G401 (cell line): ENCODE measurements around the gene GDAP2. TPM values are rescaled to one million over a fixed set of nuclear protein-coding genes. Genes with fewer than 3 reads are reported as not detected.
"Not testable (repeated sequence)": the region's sequence is repeated elsewhere in the genome, so short reads cannot be mapped to it uniquely, and the experiment has no call there.

Experiments used
- DNase-seq: peaks from one replicate; pipeline ENCODE4 v3.0.0-alpha.2; 2015; ENCODE audit warnings: low spot score
- in situ Hi-C: cut with HindIII; loops from 2 replicates; pipeline ENCODE4 v1.10.0; 2016; ENCODE audit warnings: low sequenced_read_pairs, mixed read lengths
- total RNA-seq: library from RNA; depleted of rRNA; stranded (reverse); fragments of >200 nt; shearing (Covaris generic); gene quantifications from 2 replicates; pipeline ENCODE4 v1.2.3, GENCODE V29; 2014

GDAP2 gene
- total RNA-seq, 1 experiment from 2014 or later: 9.4 TPM

GRCh38 chr1:117851687-117852086 lies 77.7 kb downstream of the GDAP2 start:
- in situ Hi-C loops: no loop called here
- DNase-seq: no peak

- no peak for DNase-seq
- in situ Hi-C loops: no loop called here
These were observed 82.6 kb downstream of the GDAP2 start for GRCh38 chr1:117846674-117847425.

GRCh38 chr1:117844478-117844877 lies 84.9 kb downstream of the GDAP2 start:
- in situ Hi-C loops, DNase-seq: not testable (repeated sequence)

- in situ Hi-C loops: no loop called here
- DNase-seq: no peak
These were observed 85.6 kb downstream of the GDAP2 start for GRCh38 chr1:117843791-117844190.

- no peak for DNase-seq
These were observed 86.8 kb downstream of the GDAP2 start for GRCh38 chr1:117842408-117843170.

GRCh38 chr1:117841117-117841650 lies 88.2 kb downstream of the GDAP2 start:
- no peak for DNase-seq
- in situ Hi-C loops: no loop called here

More at GRCh38 chr1:117842408-117843170, 86.8 kb downstream of the GDAP2 start:
- in situ Hi-C loops: no loop called here

- DNase-seq: no peak
- in situ Hi-C loops: no loop called here
These were observed 90.5 kb downstream of the GDAP2 start for GRCh38 chr1:117838911-117839310.

GRCh38 chr1:117836069-117836468 lies 93.4 kb downstream of the GDAP2 start:
- in situ Hi-C loops: no loop called here
- DNase-seq: no peak

GRCh38 chr1:117834416-117834815 lies 95.0 kb downstream of the GDAP2 start:
- peak; percentile 58 for DNase-seq
- in situ Hi-C loops: no loop called here

GRCh38 chr1:117832453-117832852 lies 97.0 kb downstream of the GDAP2 start:
- in situ Hi-C loops: no loop called here

GRCh38 chr1:117830222-117830621 lies 99.2 kb downstream of the GDAP2 start:
- in situ Hi-C loops: no loop called here
- DNase-seq: no peak

More at GRCh38 chr1:117832453-117832852, 97.0 kb downstream of the GDAP2 start:
- DNase-seq: no peak

- no peak for DNase-seq
- in situ Hi-C loops: no loop called here
These were observed 101.2 kb downstream of the GDAP2 start for GRCh38 chr1:117828201-117828600.

GRCh38 chr1:117826540-117827078 lies 102.8 kb downstream of the GDAP2 start:
- in situ Hi-C loops: no loop called here
- no peak for DNase-seq

GRCh38 chr1:117826119-117826518 lies 103.3 kb downstream of the GDAP2 start:
- DNase-seq: no peak
- in situ Hi-C loops: no loop called here

- in situ Hi-C loops: no loop called here
- DNase-seq: peak; percentile 39
These were observed 104.0 kb downstream of the GDAP2 start for GRCh38 chr1:117825414-117825813.

GRCh38 chr1:117824616-117825015 lies 104.8 kb downstream of the GDAP2 start:
- DNase-seq: no peak
- in situ Hi-C loops: no loop called here

GRCh38 chr1:117821774-117822482 lies 107.5 kb downstream of the GDAP2 start:
- no peak for DNase-seq
- in situ Hi-C loops: no loop called here

- in situ Hi-C loops: no loop called here
- DNase-seq: no peak
These were observed 108.1 kb downstream of the GDAP2 start for GRCh38 chr1:117821382-117821755.

- DNase-seq: no peak
- in situ Hi-C loops: no loop called here
These were observed 108.6 kb downstream of the GDAP2 start for GRCh38 chr1:117820694-117821381.
